Astrocyte (in vitro differentiated cells and primary cell): ENCODE measurements around the gene CD68. TPM values are rescaled to one million over a fixed set of nuclear protein-coding genes. Genes with fewer than 3 reads are reported as not detected.
A peak's percentile ranks its signal among the peaks of the same experiment; 100 is the strongest.

Experiments used
- DNase-seq: peaks from one replicate; pipeline ENCODE4 v3.0.0-alpha.2; 2010; ENCODE audit warnings: low read depth
- FAIRE-seq: peaks from 2 replicates; lab custom pipeline; 2011; peaks lifted over from hg19 to GRCh38; lab: Jason Lieb, UNC
- H2AFZ ChIP-seq: 2 replicates; pipeline ENCODE4 v1.6.0; 2012; ENCODE audit warnings: low read depth, low read length, inconsistent platforms
- H3K27ac ChIP-seq: 2 replicates; pipeline ENCODE4 v1.5.1; 2011; ENCODE audit warnings: low read depth, low read length, inconsistent platforms
- H3K27me3 ChIP-seq: 2 replicates; pipeline ENCODE4 v1.6.0; 2011; ENCODE audit warnings: low read length, inconsistent platforms; ENCODE audit not compliant: insufficient read depth
- H3K36me3 ChIP-seq: 2 replicates; pipeline ENCODE4 v1.5.1; 2011; ENCODE audit warnings: low read length, inconsistent platforms; ENCODE audit not compliant: insufficient read depth
- H3K4me1 ChIP-seq: 2 replicates; pipeline ENCODE4 v1.5.1; 2011; ENCODE audit warnings: low read length, inconsistent platforms; ENCODE audit not compliant: insufficient read depth
- H3K4me2 ChIP-seq: 2 replicates; pipeline ENCODE4 v1.6.0; 2012; ENCODE audit warnings: low read length, inconsistent platforms
- H3K4me3 ChIP-seq: 2 replicates; pipeline ENCODE4 v1.5.1; 2011; ENCODE audit warnings: low read depth, mild to moderate bottlenecking, low read length, inconsistent platforms; ENCODE audit not compliant: insufficient read depth
- H3K79me2 ChIP-seq: 2 replicates; pipeline ENCODE4 v1.6.0; 2012; ENCODE audit warnings: mild to moderate bottlenecking, low read length, inconsistent platforms; ENCODE audit not compliant: insufficient read depth
- H3K9ac ChIP-seq: 2 replicates; pipeline ENCODE4 v1.6.0; 2012; ENCODE audit warnings: mild to moderate bottlenecking, low read length, inconsistent platforms
- H3K9me3 ChIP-seq: 2 replicates; pipeline ENCODE4 v1.5.1; 2012; ENCODE audit warnings: low read depth, mild to moderate bottlenecking, low read length, inconsistent platforms; ENCODE audit not compliant: insufficient read depth
- H4K20me1 ChIP-seq: 2 replicates; pipeline ENCODE4 v1.6.0; 2012; ENCODE audit warnings: low read length, inconsistent platforms; ENCODE audit not compliant: insufficient read depth
- H3K27ac Mint-ChIP-seq: one replicate; pipeline ENCODE4 v1.8.0; 2021; ENCODE audit warnings: mild to moderate bottlenecking, mixed read lengths; ENCODE audit not compliant: unreplicated experiment
- H3K27me3 Mint-ChIP-seq: one replicate; pipeline ENCODE4 v1.8.0; 2021; ENCODE audit warnings: low read depth, mixed read lengths; ENCODE audit not compliant: unreplicated experiment
- H3K36me3 Mint-ChIP-seq: one replicate; pipeline ENCODE4 v1.8.0; 2021; ENCODE audit warnings: low read depth, mixed read lengths; ENCODE audit not compliant: unreplicated experiment
- H3K4me1 Mint-ChIP-seq: one replicate; pipeline ENCODE4 v1.8.0; 2021; ENCODE audit warnings: low read depth, mixed read lengths; ENCODE audit not compliant: unreplicated experiment
- H3K4me3 Mint-ChIP-seq: one replicate; pipeline ENCODE4 v1.8.0; 2021; ENCODE audit warnings: mild to moderate bottlenecking, moderate library complexity, mixed read lengths; ENCODE audit not compliant: unreplicated experiment
- H3K9me3 Mint-ChIP-seq: one replicate; pipeline ENCODE4 v1.8.0; 2021; ENCODE audit warnings: mild to moderate bottlenecking, mixed read lengths; ENCODE audit not compliant: unreplicated experiment
- EZH2 ChIP-seq: IDR thresholded peaks from 2 replicates; pipeline ENCODE4 v1.6.1; 2012; ENCODE audit warnings: mild to moderate bottlenecking, low read length, inconsistent platforms; ENCODE audit not compliant: insufficient read depth
- total RNA-seq: library from RNA; stranded (reverse); gene quantifications from 2 replicates; pipeline ENCODE4 v1.2.1, GENCODE V29; 2021
- TF ChIP-seq, protein P1 (sequence below): IDR thresholded peaks from 2 replicates; pipeline ENCODE4 v1.5.1; 2011; ENCODE audit warnings: low read depth, mild to moderate bottlenecking, inconsistent platforms, low read length, moderate library complexity; ENCODE audit not compliant: insufficient read depth

The CD68 gene
- total RNA-seq, 1 donor from 2014 or later: 4.4 TPM

DNA sequence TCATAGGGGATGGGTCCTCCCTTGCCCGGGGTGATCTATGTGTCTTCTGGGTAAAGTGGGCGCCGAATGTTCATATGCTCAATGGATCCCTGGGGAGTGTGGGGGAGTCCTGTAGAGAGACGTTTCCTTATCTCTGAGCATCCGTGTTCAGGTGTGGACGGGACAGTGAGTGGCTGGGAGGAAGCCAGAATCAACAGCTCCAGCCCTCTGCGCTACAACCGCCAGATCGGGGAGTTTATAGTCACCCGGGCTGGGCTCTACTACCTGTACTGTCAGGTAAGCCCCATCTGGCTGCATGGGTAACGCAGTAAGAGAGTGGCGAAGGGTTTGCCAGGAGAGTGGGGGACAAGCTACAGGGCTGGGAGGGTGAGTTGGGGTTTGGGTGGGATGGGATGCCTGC, 22.8 kb upstream of the CD68 start:
- Histone ChIP-seq H3K4me3 (no peak overlapping the region), H3K9me3 (no peaks in the 10 kb centered on the region), H3K4me1 (peaks cover 15% of the 10 kb centered on the region), H2AFZ (no peak overlapping the region), H3K27ac (no peak overlapping the region), H3K36me3 (no peaks in the 10 kb centered on the region), H3K4me2 (no peak overlapping the region), H4K20me1 (no peaks in the 10 kb centered on the region), H3K27me3 (no peaks in the 10 kb centered on the region), H3K9ac (no peak overlapping the region), H3K79me2 (no peaks in the 10 kb centered on the region)
- H3K9me3 Mint-ChIP-seq: peaks cover 1% of the 10 kb centered on the region
- TF ChIP-seq, protein P1, sequence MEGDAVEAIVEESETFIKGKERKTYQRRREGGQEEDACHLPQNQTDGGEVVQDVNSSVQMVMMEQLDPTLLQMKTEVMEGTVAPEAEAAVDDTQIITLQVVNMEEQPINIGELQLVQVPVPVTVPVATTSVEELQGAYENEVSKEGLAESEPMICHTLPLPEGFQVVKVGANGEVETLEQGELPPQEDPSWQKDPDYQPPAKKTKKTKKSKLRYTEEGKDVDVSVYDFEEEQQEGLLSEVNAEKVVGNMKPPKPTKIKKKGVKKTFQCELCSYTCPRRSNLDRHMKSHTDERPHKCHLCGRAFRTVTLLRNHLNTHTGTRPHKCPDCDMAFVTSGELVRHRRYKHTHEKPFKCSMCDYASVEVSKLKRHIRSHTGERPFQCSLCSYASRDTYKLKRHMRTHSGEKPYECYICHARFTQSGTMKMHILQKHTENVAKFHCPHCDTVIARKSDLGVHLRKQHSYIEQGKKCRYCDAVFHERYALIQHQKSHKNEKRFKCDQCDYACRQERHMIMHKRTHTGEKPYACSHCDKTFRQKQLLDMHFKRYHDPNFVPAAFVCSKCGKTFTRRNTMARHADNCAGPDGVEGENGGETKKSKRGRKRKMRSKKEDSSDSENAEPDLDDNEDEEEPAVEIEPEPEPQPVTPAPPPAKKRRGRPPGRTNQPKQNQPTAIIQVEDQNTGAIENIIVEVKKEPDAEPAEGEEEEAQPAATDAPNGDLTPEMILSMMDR: no peak
- no peak for TF ChIP-seq EZH2
- no peak for DNase-seq
- peaks cover 11% of the 10 kb centered on the region for H3K4me1 Mint-ChIP-seq
- H3K36me3 Mint-ChIP-seq: no peaks in the 10 kb centered on the region
- FAIRE-seq: no peak
- H3K27ac Mint-ChIP-seq: no peak overlapping the region
- H3K27me3 Mint-ChIP-seq: peaks cover 13% of the 10 kb centered on the region
- peak overlapping the region; percentile 35 for H3K4me3 Mint-ChIP-seq

DNA sequence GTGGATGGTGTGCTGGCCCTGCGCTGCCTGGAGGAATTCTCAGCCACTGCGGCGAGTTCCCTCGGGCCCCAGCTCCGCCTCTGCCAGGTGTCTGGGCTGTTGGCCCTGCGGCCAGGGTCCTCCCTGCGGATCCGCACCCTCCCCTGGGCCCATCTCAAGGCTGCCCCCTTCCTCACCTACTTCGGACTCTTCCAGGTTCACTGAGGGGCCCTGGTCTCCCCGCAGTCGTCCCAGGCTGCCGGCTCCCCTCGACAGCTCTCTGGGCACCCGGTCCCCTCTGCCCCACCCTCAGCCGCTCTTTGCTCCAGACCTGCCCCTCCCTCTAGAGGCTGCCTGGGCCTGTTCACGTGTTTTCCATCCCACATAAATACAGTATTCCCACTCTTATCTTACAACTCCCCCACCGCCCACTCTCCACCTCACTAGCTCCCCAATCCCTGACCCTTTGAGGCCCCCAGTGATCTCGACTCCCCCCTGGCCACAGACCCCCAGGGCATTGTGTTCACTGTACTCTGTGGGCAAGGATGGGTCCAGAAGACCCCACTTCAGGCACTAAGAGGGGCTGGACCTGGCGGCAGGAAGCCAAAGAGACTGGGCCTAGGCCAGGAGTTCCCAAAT, 22.2 kb upstream of the CD68 start:
- peaks cover 1% of the 10 kb centered on the region for H3K9me3 Mint-ChIP-seq

More for the DNA sequence above, 22.2 kb upstream of the CD68 start:
- H3K4me1 ChIP-seq: peaks cover 15% of the 10 kb centered on the region
- Mint-ChIP-seq H3K4me3 (no peak overlapping the region), H3K27ac (no peak overlapping the region), H3K36me3 (no peaks in the 10 kb centered on the region), H3K27me3 (peaks cover 11% of the 10 kb centered on the region), H3K4me1 (peaks cover 11% of the 10 kb centered on the region)
- FAIRE-seq (no peak), DNase-seq (no peak)
- no peaks in the 10 kb centered on the region for H3K36me3 ChIP-seq
- no peak overlapping the region for H3K27ac ChIP-seq
- no peaks in the 10 kb centered on the region for H3K9me3 ChIP-seq
- no peak overlapping the region for H3K9ac ChIP-seq
- H4K20me1 ChIP-seq: no peaks in the 10 kb centered on the region
- H3K4me3 ChIP-seq: no peak overlapping the region
- TF ChIP-seq, protein P1: no peak
- TF ChIP-seq EZH2: no peak
- H3K4me2 ChIP-seq: no peak overlapping the region
- H3K27me3 ChIP-seq: no peaks in the 10 kb centered on the region
- no peak overlapping the region for H2AFZ ChIP-seq
- H3K79me2 ChIP-seq: peaks cover 5% of the 10 kb centered on the region
